ENCODE results near the gene CDK15. TPM values are rescaled to one million over a fixed set of nuclear protein-coding genes. Genes with fewer than 3 reads are reported as not detected.

The CDK15 gene
- not detected in 2 replicates for total RNA-seq (2014; rRNA removed; shearing (Covaris generic))
- polyA plus RNA-seq (2016; fragmentation: Nextera tagmentation; extraction: Ambion mirVana) = 0.16 and 0.27 TPM in 2 replicates
- long read RNA-seq = 0 reads

GRCh38 chr2:201806442-201807170 is at the start of gene CDK15:
TSS of gene CDK15 (plus strand) at chr2:201806537. CDS start at chr2:201806665, 128 bp downstream.
- Histone ChIP-seq H3K79me2 (replicated peaks; ENCODE audit: insufficient read depth) (no peaks in the 10 kb centered on the region), H4K20me1 (replicated peaks; ENCODE audit: insufficient read depth) (no peaks in the 10 kb centered on the region), H3K4me1 (ENCODE audit: insufficient read depth) (peaks cover 14% of the 10 kb centered on the region; the same call in 1 of the 2 replicates), H3K9me2 (ENCODE audit: insufficient read depth) (no peaks in the 10 kb centered on the region), H3K27me3 (ENCODE audit: insufficient read depth) (no peaks in the 10 kb centered on the region), H3K4me3 (no peak within 1 kb of the TSS), H3K4me2 (no peak within 1 kb of the TSS), H3K36me3 (ENCODE audit: insufficient read depth) (no peaks in the 10 kb centered on the region), H2AFZ (peak within 1 kb of the TSS; percentile 40), H3K27ac (ENCODE audit: low read depth) (no peak within 1 kb of the TSS), H3F3A (replicated peaks; ENCODE audit: low read depth) (no peaks in the 10 kb centered on the region)
- Mint-ChIP-seq H3K4me1 (peaks cover 19% of the 10 kb centered on the region), H3K36me3 (ENCODE audit: low read depth) (no peaks in the 10 kb centered on the region), H3K27me3 (ENCODE audit: insufficient read depth, low read depth, poor library complexity) (peaks cover 2% of the 10 kb centered on the region), H3K9me3 (0 out of 3 replicates have a peak, but pooled peaks cover 4% of the 10 kb centered on the region), H3K27ac (no peak within 1 kb of the TSS), H3K4me3 (no peak within 1 kb of the TSS)
- DNase-seq (ENCODE audit: low spot score) (no peak), ATAC-seq (no peak; the same call in 2 of the 3 replicates)
- TF ChIP-seq ZNF462 (CRISPR knock-in tag; IDR thresholded peaks at IDR 0.05) (no peak), POLR2AphosphoS5 (IDR thresholded peaks at IDR 0.05; ENCODE audit: low read depth) (no peak), REST (IDR thresholded peaks at IDR 0.05; ENCODE audit: unreplicated experiment) (no peak), JUNB (IDR thresholded peaks at IDR 0.05; ENCODE audit: unreplicated experiment) (no peak), CTCF (conservative IDR thresholded peaks at IDR 0.05; ENCODE audit: low read depth in 2 of 2) (no peak), ETS1 (IDR thresholded peaks at IDR 0.05) (no peak), STAT1 (IDR thresholded peaks at IDR 0.05; ENCODE audit: unreplicated experiment) (no peak), EZH2phosphoT487 (IDR thresholded peaks at IDR 0.05; ENCODE audit: unreplicated experiment) (no peak), EZH2 (IDR thresholded peaks at IDR 0.05; ENCODE audit: low read depth, unreplicated experiment) (no peak), ZNF114 (CRISPR knock-in tag; IDR thresholded peaks at IDR 0.05) (no peak), ZNF331 (CRISPR knock-in tag; IDR thresholded peaks at IDR 0.05; ENCODE audit: low read depth) (no peak), CREB1 (CRISPR knock-in tag; IDR thresholded peaks at IDR 0.05; ENCODE audit: low read depth) (no peak), NANOG (IDR thresholded peaks at IDR 0.05; ENCODE audit: borderline replicate concordance) (no peak)
